Upper lobe of left lung (tissue), 4 donors: ENCODE measurements around the gene PMPCA.
"Not testable (repeated sequence)": the region's sequence is repeated elsewhere in the genome, so short reads cannot be mapped to it uniquely, and the experiment has no call there.

Source experiments
- CTCF ChIP-seq, 6 experiments: fragments of 450-650 bp in 4 of 6; fragments of 200-600 bp in 2 of 6; sonication (generic) in 2 of 6; IDR thresholded peaks; one replicate each; pipeline ENCODE4 v1.5.1; 2016 to 2019; ENCODE audit warnings: antibody characterized with exemption in 6 of 6
- EP300 ChIP-seq, 4 donors: sonication (generic); formaldehyde crosslinking; IDR thresholded peaks; one replicate each; pipeline ENCODE4 v1.5.1; 2017; ENCODE audit warnings: antibody characterized with exemption in 4 of 4, control low read depth in 2 of 4
- POLR2A ChIP-seq, 4 donors: fragments of 450-650 bp; IDR thresholded peaks; one replicate each; pipeline ENCODE4 v1.5.1; 2016 to 2017; ENCODE audit warnings: antibody characterized with exemption in 4 of 4, mild to moderate bottlenecking in 2 of 4
- POLR2AphosphoS5 ChIP-seq, 2 donors: sonication (generic); formaldehyde crosslinking; IDR thresholded peaks; one replicate each; pipeline ENCODE4 v1.5.1; 2017; ENCODE audit warnings: antibody characterized with exemption in 2 of 2

- TF ChIP-seq CTCF, POLR2A, POLR2AphosphoS5, EP300 (IDR thresholded peaks at IDR 0.05): not testable (repeated sequence)
Observed at GRCh38 chr9:136425367-136425766, 14.9 kb downstream of the PMPCA start.
